Heart left ventricle (tissue), 16 donors: ENCODE data around the gene TRAPPC3L. TPM values are rescaled to one million over a fixed set of nuclear protein-coding genes. Genes with fewer than 3 reads are reported as not detected.
A peak's percentile ranks its signal among the peaks of the same experiment; 100 is the strongest.

Experiments
- ATAC-seq, 4 donors: fragments of 200-7000 bp; cut with Tn5 transposase; one replicate each; pipeline ENCODE4 v1.9.1; 2020 to 2022; ENCODE audit warnings: moderate library complexity in 4 of 4, mild to moderate bottlenecking in 3 of 4, moderate number of reproducible peaks in 1 of 4
- DNase-seq, 5 donors: peaks; one replicate each; pipeline ENCODE4 v3.0.0-alpha.2; 2020
- H3K27ac ChIP-seq, 12 donors: fragments of 200-600 bp; sonication (generic) in 4 of 12; one replicate each; pipeline versions ENCODE4 v1.5.0 to v1.8.0; 2016 to 2022; ENCODE audit warnings: mild to moderate bottlenecking in 2 of 12
- H3K27me3 ChIP-seq, 9 donors: fragments of 200-600 bp; sonication (generic) in 2 of 9; one replicate each; pipeline versions ENCODE4 v1.5.1 to v1.8.0; 2016 to 2022; ENCODE audit warnings: mild to moderate bottlenecking in 3 of 9
- H3K36me3 ChIP-seq, 9 donors: fragments of 200-600 bp; sonication (generic) in 2 of 9; one replicate each; pipeline versions ENCODE4 v1.5.0 to v1.8.0; 2018 to 2022; ENCODE audit warnings: mild to moderate bottlenecking in 2 of 9
- H3K4me1 ChIP-seq, 12 donors: fragments of 200-600 bp; sonication (generic) in 4 of 12; one replicate each; pipeline versions ENCODE4 v1.5.0 to v1.8.0; 2016 to 2022; ENCODE audit warnings: mild to moderate bottlenecking in 3 of 12
- H3K4me3 ChIP-seq, 12 donors: fragments of 200-600 bp; sonication (generic) in 4 of 12; one replicate each; pipeline versions ENCODE4 v1.5.0 to v1.8.0; 2017 to 2022; ENCODE audit warnings: mild to moderate bottlenecking in 9 of 12, moderate library complexity in 4 of 12
- H3K9me3 ChIP-seq, 12 donors: fragments of 200-600 bp; sonication (generic) in 4 of 12; one replicate each; pipeline versions ENCODE4 v1.5.0 to v1.8.0; 2016 to 2022; ENCODE audit warnings: mild to moderate bottlenecking in 1 of 12
- POLR2A ChIP-seq, 2 donors: fragments of 450-650 bp; IDR thresholded peaks; one replicate each; pipeline ENCODE4 v1.6.1; 2017; ENCODE audit warnings: antibody characterized with exemption in 2 of 2, mild to moderate bottlenecking in 2 of 2, moderate library complexity in 2 of 2
- WGBS, 4 donors: extraction: QIAGEN DNeasy Blood & Tissue Kit in 2 of 4; methylation state at CpG; one replicate each; pipeline versions ENCODE4 v1.1.5 to v1.1.7; 2013 to 2018; 5-methylcytosine and 5-hydroxymethylcytosine counted together
- intact Hi-C, 10 donors: fragments of 100-400 bp; cut with DNase I; formaldehyde crosslinking; loops; one replicate each; pipeline versions ENCODE4 v1.11.1 to v1.14.2; 2022
- polyA plus RNA-seq, 2 donors: library from polyadenylated mRNA; stranded (reverse); fragments of 200-250 nt; gene quantifications; one replicate each; pipeline ENCODE4 v1.2.3, GENCODE V29; 2013
- total RNA-seq, 9 donors: library from RNA; depleted of rRNA in 2 of 9; stranded (reverse); fragments of >200 nt in 2 of 9; fragmentation: NEBNext Ultra II Directional in 3 of 9; extraction: Animal tissue kit (Norgen Biotek cat#: 25700) in 3 of 9; gene quantifications; one replicate each; pipeline versions ENCODE4 v1.1.0 to v1.2.4, GENCODE V29; 2016 to 2023
- TF ChIP-seq, protein P1 (sequence below), 12 donors: fragments of 200-600 bp; sonication (generic) in 4 of 12; IDR thresholded peaks; one replicate each; pipeline versions ENCODE4 v1.5.0 to v1.8.0; 2018 to 2022; ENCODE audit warnings: antibody characterized with exemption in 12 of 12, mild to moderate bottlenecking in 5 of 12
- donor health status: ischemic (EF 13 %, LVEDD 7.1; RV severe dilation, severe dysfunction).
- donor health status: healthy with polysubstance abuse.
- donor health status: DM: no; HTN: yes; CAD: no.
- donor health status: DM: no; HTN: no; CAD: no.
- donor health status: ischemic (EF 25% LVEDD 6.9; RV normal size, moderate dysfunction).
- donor health status: ischemic (EF 25% LVEDD 5.7; RV mildly dilated, moderate dysfunction).
- donor health status: healthy.
- donor health status: DM: yes; HTN: yes; CAD: no.
- donor health status: ischemic (EF 35%, LVEDD 5.7; RV mildly dilated, moderate dysfunction).
- donor health status: nonischemic (EF 11% LVEDD 7.7; RV severe dilation, severe dysfunction).
- donor health status: DM: yes; HTN: yes; CAD: no.
- donor health status: PGD.
- donor health status: ischemic (EF 29% LVEDD 5.4; RV normal size, mild dysfunction).
- donor health status: nonischemic (EF 23%, LVEDD 6.1; RV moderate dilation, normal function).

Gene TRAPPC3L
- total and polyA plus RNA-seq, 11 donors = 0.11 to 0.29 (median 0.19) TPM; not detected in 7

DNA sequence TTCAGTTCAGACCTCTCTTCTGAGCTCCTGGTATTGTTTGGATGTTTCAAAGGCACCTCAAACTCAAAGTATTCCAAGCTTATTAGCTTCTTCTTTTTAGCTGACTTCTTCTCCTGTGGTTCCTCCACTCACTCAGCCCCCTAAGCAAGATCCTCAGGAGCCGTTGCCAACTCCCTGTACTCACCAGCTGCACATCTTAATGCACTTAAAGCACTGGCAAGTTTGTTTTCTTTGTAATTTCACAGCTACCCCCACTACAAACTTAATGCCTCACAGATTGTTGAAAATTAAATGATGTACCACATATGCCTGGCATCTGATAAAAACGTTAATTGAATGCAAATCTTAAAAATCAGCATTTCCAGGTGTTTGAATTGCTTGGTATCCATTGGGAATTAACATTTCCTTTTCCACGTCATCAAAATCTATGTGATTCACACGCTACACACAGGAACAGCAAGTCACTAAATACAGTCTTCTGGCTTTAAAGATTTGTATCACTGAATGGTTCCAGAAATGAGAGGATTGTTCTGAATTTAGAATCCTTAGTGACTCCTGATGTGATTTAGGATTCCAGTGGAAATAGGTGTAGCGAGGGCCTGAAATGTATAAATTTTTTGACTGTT, 59.8 kb downstream of the TRAPPC3L start:
- H3K4me3 ChIP-seq = no peak overlapping the region
- intact Hi-C loops = no loop called here

DNA sequence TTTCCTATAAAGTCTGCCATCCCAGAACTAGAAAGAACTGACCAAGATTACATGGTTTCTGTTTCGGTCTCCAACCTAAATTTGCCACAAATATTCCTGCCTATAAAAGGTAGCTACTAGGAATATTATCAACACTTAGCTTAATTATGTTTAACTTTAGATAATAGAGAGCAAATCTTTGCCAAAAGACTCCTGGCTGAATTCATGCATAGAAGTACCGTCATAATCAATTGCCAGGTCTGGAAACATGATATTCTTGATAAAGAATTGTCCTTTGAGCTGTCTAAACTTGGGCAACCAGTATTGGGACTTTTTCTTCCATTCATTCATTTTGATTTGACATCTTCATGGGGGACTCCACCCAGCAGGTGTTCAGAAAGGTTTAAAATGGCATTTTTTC, 61.9 kb downstream of the TRAPPC3L start:
- intact Hi-C loops = no loop called here
- WGBS, 4 donors = 83 to 90% (median 84%) methylated on average over 2 of the region's 2 CpGs

More for the DNA sequence above, 59.8 kb downstream of the TRAPPC3L start:
- peaks cover 0 to 6% (median 0%) of the 10 kb centered on the region in 9 donors for H3K27me3 ChIP-seq
- H3K9me3 ChIP-seq = peaks cover 0 to 5% (median 0%) of the 10 kb centered on the region in 12 donors
- H3K36me3 ChIP-seq = no peaks in the 10 kb centered on the region
- 54 to 66% (median 64%) methylated on average over 5 of the region's 5 CpGs for WGBS, 4 donors
- no peak overlapping the region for H3K27ac ChIP-seq
- no peaks in the 10 kb centered on the region for H3K4me1 ChIP-seq
- DNase-seq = no peak
- ATAC-seq = no peak
- TF ChIP-seq, protein P1, sequence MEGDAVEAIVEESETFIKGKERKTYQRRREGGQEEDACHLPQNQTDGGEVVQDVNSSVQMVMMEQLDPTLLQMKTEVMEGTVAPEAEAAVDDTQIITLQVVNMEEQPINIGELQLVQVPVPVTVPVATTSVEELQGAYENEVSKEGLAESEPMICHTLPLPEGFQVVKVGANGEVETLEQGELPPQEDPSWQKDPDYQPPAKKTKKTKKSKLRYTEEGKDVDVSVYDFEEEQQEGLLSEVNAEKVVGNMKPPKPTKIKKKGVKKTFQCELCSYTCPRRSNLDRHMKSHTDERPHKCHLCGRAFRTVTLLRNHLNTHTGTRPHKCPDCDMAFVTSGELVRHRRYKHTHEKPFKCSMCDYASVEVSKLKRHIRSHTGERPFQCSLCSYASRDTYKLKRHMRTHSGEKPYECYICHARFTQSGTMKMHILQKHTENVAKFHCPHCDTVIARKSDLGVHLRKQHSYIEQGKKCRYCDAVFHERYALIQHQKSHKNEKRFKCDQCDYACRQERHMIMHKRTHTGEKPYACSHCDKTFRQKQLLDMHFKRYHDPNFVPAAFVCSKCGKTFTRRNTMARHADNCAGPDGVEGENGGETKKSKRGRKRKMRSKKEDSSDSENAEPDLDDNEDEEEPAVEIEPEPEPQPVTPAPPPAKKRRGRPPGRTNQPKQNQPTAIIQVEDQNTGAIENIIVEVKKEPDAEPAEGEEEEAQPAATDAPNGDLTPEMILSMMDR (IDR thresholded peaks at IDR 0.05) = no peak
- TF ChIP-seq POLR2A (IDR thresholded peaks at IDR 0.05) = no peak

DNA sequence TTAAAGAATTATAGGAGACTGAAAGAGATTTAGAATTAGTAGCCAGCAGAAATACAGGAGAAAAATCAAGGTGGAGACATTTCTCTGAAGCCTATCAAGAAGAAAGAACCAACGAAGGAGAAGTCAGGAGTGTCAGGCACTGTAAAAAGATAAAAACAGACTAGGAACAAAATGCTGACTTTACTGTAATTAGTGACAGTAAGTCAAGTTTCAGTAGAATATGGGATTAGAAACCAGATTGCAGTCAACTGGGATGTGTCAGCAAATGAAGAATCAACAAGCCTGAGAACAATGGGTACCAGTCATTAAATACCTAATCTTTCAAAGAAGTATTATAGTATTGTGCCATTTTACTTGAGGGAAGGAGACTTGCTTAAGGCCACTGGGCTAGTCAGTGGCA, 62.7 kb downstream of the TRAPPC3L start:
- Histone ChIP-seq H3K27ac (no peak overlapping the region), H3K4me1 (no peaks in the 10 kb centered on the region)
- DNase-seq = no peak

More for the DNA sequence above, 61.9 kb downstream of the TRAPPC3L start:
- H3K4me1 ChIP-seq = no peaks in the 10 kb centered on the region
- no peak overlapping the region for H3K4me3 ChIP-seq
- TF ChIP-seq, protein P1 (IDR thresholded peaks at IDR 0.05) = no peak
- no peak for TF ChIP-seq POLR2A (IDR thresholded peaks at IDR 0.05)
- H3K27me3 ChIP-seq = peaks cover 0 to 9% (median 0%) of the 10 kb centered on the region in 9 donors
- H3K36me3 ChIP-seq = no peaks in the 10 kb centered on the region
- ATAC-seq (no peak), DNase-seq (no peak)
- no peak overlapping the region for H3K27ac ChIP-seq
- peaks cover 0 to 2% (median 0%) of the 10 kb centered on the region in 12 donors for H3K9me3 ChIP-seq

DNA sequence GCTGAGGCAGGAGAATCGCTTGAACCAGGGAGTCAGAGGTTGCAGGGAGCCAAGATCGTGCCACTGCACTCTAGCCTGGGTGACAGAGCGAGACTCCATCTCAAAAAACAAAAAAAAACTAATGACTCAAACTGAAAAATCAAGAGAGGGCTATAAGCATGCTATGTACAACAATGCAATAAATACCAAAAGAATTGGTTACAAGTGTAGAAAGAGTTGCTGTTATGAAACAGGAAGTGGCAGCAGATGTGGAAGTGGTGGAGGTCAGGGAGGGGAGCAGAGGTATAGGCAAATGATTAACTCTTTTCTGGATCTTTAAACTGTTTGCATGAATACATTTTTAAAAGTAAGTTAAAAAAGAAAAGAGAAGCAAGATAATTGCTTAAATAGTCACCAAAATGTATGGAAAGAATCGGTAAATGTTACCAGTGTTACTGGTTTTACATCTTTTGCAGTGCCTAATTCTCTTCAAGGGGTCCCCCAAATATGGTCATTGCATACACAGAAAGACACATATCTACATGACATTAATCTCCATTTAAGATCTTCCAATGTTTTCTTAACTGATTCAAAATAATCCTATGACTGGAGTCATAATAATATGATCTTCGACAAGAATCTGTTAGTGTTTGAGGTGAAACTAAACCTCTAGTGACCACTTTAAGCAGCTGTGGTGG, 69.3 kb downstream of the TRAPPC3L start:
- TF ChIP-seq POLR2A (IDR thresholded peaks at IDR 0.05) = no peak
- TF ChIP-seq, protein P1 (IDR thresholded peaks at IDR 0.05) = no peak
- Histone ChIP-seq H3K27me3 (peaks cover 0 to 4% (median 0%) of the 10 kb centered on the region in 9 donors), H3K36me3 (no peaks in the 10 kb centered on the region), H3K4me1 (peaks cover 0 to 25% (median 0%) of the 10 kb centered on the region in 12 donors), H3K4me3 (peak overlapping the region in 1 of 12 donors; percentile 32), H3K27ac (peak overlapping the region in 1 of 12 donors; percentile 83), H3K9me3 (no peaks in the 10 kb centered on the region)
- DNase-seq (no peak), ATAC-seq (peak; percentile 34 to 57 (median 44))
- intact Hi-C loops = no loop called here
- 84 to 87% (median 86%) methylated on average over 5 of the region's 5 CpGs for WGBS, 4 donors

More for the DNA sequence above, 62.7 kb downstream of the TRAPPC3L start:
- intact Hi-C loops = no loop called here
- H3K4me3 ChIP-seq = no peak overlapping the region
- WGBS, 4 donors = 70 to 82% (median 73%) methylated on average over 1 of the region's 1 CpG
- no peak for ATAC-seq
- no peaks in the 10 kb centered on the region for H3K36me3 ChIP-seq
- no peak for TF ChIP-seq POLR2A (IDR thresholded peaks at IDR 0.05)
- TF ChIP-seq, protein P1 (IDR thresholded peaks at IDR 0.05) = no peak
- no peaks in the 10 kb centered on the region for H3K9me3 ChIP-seq
- H3K27me3 ChIP-seq = peaks cover 0 to 9% (median 0%) of the 10 kb centered on the region in 9 donors
